GM18499 (cell line): ENCODE measurements around the gene EREG.

Experiments used
- ATAC-seq: cut with Tn5 transposase; IDR thresholded peaks from one replicate; pipeline ENCODE4 v1.9.1; 2021; ENCODE audit warnings: moderate number of reproducible peaks; ENCODE audit not compliant: insufficient read depth, unreplicated experiment

Gene EREG

DNA sequence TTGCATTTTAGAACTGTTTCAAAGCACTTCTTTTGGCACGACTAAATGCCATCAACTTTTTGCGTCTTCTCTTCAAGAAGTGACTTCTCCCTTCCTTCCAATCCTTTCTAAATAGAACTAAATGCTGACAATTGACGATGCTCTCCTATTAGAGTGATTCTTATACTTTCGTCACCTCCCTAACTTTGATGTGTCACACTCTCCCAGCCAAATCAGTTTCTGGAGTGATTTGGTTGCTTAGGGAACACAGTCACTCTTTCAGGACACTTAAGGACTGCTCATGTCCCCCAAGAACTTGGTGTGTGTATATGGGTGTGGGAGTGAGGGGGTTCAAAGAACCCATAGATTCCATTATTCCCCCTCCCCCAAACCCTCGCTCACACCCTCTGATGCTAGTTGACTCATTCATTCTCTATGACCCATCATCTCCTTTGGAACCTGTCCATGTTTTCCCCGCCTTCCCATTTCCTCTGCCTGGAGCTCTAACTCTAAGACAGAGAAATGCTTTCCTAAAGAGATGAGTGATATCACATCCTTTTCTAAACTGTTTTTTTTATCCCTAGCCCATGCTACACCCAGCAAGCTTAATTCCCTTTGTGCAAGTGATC, 53.2 kb downstream of the EREG start:
- no peak for ATAC-seq

DNA sequence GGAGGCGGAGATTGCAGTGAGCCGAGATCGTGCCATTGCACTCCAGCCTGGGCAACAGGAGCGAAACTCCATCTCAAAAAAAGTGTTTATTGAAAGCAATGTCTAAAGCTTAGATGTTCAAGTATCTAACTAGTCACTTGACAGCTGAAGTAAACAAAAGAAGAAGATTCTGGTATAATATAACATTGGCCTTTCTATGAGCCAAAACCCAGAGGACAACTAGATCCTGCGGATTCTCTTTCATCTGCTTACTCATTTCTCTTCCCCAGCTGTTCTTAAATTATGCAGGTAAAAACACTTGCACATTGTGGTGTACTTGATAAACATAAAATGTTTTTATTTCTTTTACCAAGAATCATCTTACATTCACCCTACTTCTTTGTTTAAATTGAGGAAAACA, 55.9 kb downstream of the EREG start:
- ATAC-seq = no peak

DNA sequence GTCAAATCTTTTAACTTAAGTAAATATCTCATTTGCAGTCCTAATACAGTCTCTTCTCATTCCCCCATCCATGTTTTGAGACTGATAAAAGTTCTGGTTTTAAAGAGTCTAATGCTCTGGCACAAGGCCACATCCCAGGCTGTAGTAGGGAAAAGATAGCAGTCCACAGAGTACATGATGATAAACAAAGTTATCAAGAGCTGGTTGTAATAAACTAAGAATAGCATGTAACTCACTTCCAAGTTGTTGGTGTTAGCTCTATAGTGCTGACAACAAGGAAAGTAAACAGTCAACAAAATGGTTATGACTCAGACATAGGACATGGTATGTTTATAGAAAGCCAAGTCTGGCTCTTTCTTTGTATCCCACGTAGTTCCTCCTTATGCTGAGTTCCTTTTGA, 58.2 kb downstream of the EREG start:
- ATAC-seq = no peak

DNA sequence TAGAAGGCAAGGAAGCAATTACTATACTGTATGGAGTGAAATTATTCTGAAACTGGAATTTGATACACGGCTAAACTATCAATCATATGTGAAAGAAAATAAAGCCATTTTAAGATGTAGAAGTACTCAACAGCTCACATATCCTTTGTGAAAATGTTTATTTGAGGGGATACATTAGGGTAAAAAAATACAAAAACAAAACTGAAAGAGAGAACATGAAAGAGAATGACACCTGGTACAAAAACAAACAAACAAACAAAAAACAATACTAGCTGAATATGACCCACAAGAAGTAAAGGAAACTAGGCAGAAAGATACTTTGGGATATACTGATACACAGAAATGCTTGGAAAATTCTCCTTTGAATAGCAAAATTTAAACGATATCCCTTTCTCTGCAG, 59.2 kb downstream of the EREG start:
- ATAC-seq = no peak

DNA sequence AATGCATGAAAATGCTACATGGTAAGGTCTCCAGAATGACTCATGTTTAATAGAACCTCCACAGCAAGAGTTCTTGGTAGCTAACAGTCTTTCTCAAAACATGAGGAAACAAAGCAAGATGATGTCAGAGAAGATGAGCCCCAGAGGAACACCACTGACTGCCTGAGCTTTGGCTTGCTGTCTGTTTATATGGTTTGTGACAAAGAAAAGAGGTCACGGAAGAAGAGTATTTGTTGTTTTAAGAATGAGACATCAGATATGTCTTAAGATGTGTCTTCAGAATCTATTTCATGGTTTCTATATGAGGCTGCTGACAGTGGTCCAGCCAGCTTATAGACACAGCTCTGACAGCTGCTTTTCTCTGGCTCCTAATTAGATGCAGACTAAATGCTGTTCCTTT, 61.2 kb downstream of the EREG start:
- ATAC-seq = no peak

DNA sequence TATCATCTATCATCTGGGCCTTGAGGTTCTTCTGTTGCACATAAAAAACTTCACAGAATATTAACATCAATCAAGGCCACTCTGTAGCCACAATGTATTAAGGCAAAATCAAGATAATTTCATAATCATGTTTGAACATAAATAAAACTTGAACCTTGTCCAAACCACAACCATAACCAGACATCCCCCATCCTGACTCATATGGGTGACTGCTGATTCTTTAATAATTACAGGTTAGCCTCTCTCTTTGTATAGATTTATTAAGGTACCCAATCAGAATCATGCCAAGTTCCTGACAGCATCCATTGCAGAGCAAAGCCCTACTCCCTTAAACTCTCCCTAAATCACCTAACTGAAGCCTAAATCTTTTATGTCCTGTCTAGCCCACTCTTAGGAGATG, 63.3 kb downstream of the EREG start:
- ATAC-seq = no peak

DNA sequence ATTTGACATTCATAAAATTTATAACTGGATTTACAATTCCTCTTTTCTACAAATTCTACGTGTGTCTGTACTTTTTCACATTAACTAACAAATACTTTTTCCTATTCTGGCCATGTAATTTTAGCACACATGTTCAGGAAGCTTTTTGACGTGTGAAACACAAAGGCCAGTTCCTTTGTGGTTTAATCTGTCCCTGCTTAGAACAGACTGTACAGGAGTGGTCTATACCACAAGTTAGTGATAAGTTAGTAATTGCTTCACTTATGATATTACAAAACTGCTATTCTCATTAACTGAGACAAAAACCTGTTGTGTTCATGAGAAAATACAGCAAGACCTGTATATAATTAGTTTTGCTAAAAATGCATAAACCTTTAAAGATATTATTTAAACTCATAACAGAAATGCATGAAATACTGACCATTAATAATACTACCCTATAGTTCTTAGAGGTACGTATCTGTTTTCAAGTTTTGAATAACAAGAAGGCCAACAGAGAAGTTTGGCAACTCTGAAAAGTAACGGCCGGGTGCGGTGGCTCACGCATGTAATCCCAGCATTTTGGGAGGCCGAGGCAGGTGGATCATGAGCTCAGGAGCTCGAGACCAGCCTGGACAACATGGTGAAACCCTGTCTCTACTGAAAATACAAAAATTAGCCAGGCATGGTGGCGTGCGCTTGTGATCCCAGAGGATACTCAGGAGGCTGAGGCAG, 66.3 kb downstream of the EREG start:
- no peak for ATAC-seq

DNA sequence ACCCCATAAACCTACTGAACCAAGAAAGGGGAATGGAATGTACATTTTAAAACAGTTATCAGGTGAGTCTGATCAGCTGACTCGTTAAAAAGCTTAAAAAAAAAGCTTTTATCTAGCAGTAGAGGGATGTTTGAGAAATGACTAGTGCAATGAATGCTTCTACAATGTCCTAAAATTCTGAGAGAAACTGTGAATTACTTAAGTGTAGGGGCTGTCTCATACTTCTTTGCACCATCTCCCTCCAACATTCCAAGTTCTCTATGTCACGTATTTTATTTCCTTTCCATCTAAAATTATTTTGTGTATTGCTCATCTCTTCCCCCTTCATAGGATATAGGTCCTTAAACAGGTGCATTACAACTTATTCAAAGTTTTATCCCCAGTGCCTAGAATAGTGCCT, 68.1 kb downstream of the EREG start:
- ATAC-seq = no peak

DNA sequence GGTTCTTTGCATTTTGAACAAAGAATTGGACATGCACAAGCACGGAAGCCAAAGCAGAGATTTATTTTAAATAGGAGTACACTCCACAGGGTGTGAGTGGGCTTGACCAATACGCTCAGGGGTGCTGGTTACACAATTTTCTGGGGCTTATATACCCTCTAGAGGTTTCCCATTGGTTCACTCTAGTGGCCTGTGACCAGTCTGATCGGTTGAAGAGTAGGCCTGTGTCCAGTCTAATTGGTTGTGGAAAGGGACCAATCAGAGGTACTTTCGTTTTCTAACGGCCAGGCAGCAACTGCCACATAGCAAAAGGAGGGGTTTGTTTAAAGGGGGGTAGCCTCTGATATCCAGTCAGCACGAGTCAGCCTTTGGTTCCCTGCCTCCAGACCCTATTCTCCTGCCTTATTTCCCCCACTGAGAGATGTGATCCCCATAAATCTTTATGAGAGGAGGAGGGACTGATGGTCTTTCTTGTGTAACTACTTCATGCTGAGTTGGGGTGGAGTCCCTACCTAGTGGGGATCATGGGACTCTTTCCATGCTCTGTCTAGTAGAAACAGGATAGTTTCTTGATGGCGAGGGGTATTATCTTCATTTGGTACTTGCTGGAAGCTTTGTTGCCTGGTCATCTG, 68.7 kb downstream of the EREG start:
- ATAC-seq = no peak

DNA sequence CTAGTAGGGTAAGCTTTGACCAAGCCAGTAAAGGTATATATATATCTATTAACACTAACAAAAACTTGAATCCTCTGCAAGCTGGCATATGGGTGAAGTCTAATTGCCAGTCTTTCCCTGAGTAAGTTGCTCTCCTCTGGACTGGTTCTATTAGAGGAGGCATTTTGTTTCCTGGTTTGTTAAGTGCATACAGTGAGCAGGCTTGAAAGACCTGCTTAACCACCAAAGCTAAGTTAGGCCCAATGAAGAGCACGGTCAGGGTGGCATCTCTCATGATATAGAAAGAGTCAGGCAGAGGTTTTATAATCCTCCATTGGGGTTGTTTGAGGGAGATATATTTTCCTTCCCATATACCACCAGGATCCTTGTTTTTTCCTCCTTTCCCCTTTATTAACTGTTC, 70.4 kb downstream of the EREG start:
- ATAC-seq = no peak

DNA sequence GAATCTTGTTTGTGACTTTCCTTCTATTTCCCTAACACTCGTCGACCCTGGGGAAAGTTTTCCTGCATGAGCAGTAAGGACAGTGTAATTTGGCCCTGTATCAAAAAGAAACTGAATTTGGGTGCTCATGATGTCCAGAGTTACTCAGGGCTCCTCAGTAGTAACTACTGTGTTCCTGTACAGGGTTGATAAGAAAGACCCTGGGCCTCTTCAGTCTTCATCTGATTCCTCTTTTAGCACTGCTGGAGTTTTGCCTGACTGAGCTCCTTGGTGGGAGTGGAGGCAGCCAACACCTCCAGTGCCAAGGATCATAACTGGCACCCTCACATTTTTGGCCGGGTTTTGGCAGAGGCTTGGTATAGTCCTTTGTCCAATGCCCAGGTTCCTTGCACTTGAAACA, 72.9 kb downstream of the EREG start:
- no peak for ATAC-seq
